Measurements from ENCODE around the gene NUBPL.
A peak's percentile ranks its signal among the peaks of the same experiment; 100 is the strongest.

NUBPL gene

GRCh38 chr14:31727797-31728196 is 166.6 kb downstream of the NUBPL start:
- H4K91ac ChIP-seq (ENCODE audit: low read depth, low read length), result no peak overlapping the region
- H2BK12ac ChIP-seq (ENCODE audit: low read length), result no peak overlapping the region
- H3K4me3 ChIP-seq (ENCODE audit: low read depth, low read length), result no peak overlapping the region
- H3K23ac ChIP-seq (ENCODE audit: low read length), result no peak overlapping the region
- H3K79me1 ChIP-seq (ENCODE audit: low read length), result no peaks in the 10 kb centered on the region
- no peak overlapping the region for H3K9ac ChIP-seq (ENCODE audit: low read length)
- no peak overlapping the region for H3K27ac ChIP-seq (ENCODE audit: low read depth, low read length)
- no peak overlapping the region for H2AFZ ChIP-seq (ENCODE audit: insufficient read depth, low read length, poor library complexity)
- DNase-seq, result no peak
- H2AK5ac ChIP-seq (ENCODE audit: low read length), result no peak overlapping the region
- no peak overlapping the region for H3K14ac ChIP-seq (ENCODE audit: low read length)
- no peaks in the 10 kb centered on the region for H3K27me3 ChIP-seq (ENCODE audit: insufficient read depth, low read length)
- H3K4me2 ChIP-seq (ENCODE audit: low read length), result no peak overlapping the region
- no peak overlapping the region for H3K4ac ChIP-seq (ENCODE audit: low read depth, low read length)
- no peaks in the 10 kb centered on the region for H3K36me3 ChIP-seq (ENCODE audit: control insufficient read depth in 1 of 2, insufficient read depth in 2 of 2, low read length in 2 of 2)
- no peaks in the 10 kb centered on the region for H3K9me3 ChIP-seq (ENCODE audit: insufficient read depth, low read depth, low read length)
- H4K8ac ChIP-seq (ENCODE audit: low read depth, low read length), result no peak overlapping the region
- no peaks in the 10 kb centered on the region for H3K79me2 ChIP-seq (ENCODE audit: control insufficient read depth, insufficient read depth, low read length, poor library complexity)
- H2BK120ac ChIP-seq (ENCODE audit: insufficient read depth, low read length, poor library complexity), result no peak overlapping the region
- no peak overlapping the region for H2BK5ac ChIP-seq (ENCODE audit: low read depth, low read length, poor library complexity)
- H3K4me1 ChIP-seq (ENCODE audit: control insufficient read depth in 1 of 2, insufficient read depth in 2 of 2, low read length in 2 of 2), result no peaks in the 10 kb centered on the region
- no peak overlapping the region for H4K12ac ChIP-seq (ENCODE audit: low read depth, low read length)
- H3K18ac ChIP-seq (ENCODE audit: low read length), result no peak overlapping the region

- no peaks in the 10 kb centered on the region for H3K9me3 ChIP-seq (ENCODE audit: insufficient read depth, low read depth, low read length)
- no peaks in the 10 kb centered on the region for H3K4me1 ChIP-seq (ENCODE audit: control insufficient read depth in 1 of 2, insufficient read depth in 2 of 2, low read length in 2 of 2)
- H2BK120ac ChIP-seq (ENCODE audit: insufficient read depth, low read length, poor library complexity), result no peak overlapping the region
- H3K27me3 ChIP-seq (ENCODE audit: insufficient read depth, low read length), result no peaks in the 10 kb centered on the region
- WGBS (ENCODE audit: extremely low coverage, insufficient coverage, insufficient read length), result no CpG with 5 or more reads among the region's 1 CpG
- no peak overlapping the region for H3K27ac ChIP-seq (ENCODE audit: low read depth, low read length)
- no peak overlapping the region for H4K12ac ChIP-seq (ENCODE audit: low read depth, low read length)
- H3K4me3 ChIP-seq (ENCODE audit: low read depth, low read length), result no peak overlapping the region
- H2BK12ac ChIP-seq (ENCODE audit: low read length), result no peak overlapping the region
- H2AFZ ChIP-seq (ENCODE audit: insufficient read depth, low read length, poor library complexity), result no peak overlapping the region
- no peak overlapping the region for H4K8ac ChIP-seq (ENCODE audit: low read depth, low read length)
- H3K4ac ChIP-seq (ENCODE audit: low read depth, low read length), result no peak overlapping the region
- H3K4me2 ChIP-seq (ENCODE audit: low read length), result no peak overlapping the region
- H3K79me2 ChIP-seq (ENCODE audit: control insufficient read depth, insufficient read depth, low read length, poor library complexity), result no peaks in the 10 kb centered on the region
- no peak overlapping the region for H2AK5ac ChIP-seq (ENCODE audit: low read length)
- no peaks in the 10 kb centered on the region for H3K36me3 ChIP-seq (ENCODE audit: control insufficient read depth in 1 of 2, insufficient read depth in 2 of 2, low read length in 2 of 2)
- H2BK5ac ChIP-seq (ENCODE audit: low read depth, low read length, poor library complexity), result no peak overlapping the region
- H4K91ac ChIP-seq (ENCODE audit: low read depth, low read length), result no peak overlapping the region
- no peaks in the 10 kb centered on the region for H3K79me1 ChIP-seq (ENCODE audit: low read length)
- H3K18ac ChIP-seq (ENCODE audit: low read length), result no peak overlapping the region
- no peak overlapping the region for H3K23ac ChIP-seq (ENCODE audit: low read length)
- H3K9ac ChIP-seq (ENCODE audit: low read length), result no peak overlapping the region
- DNase-seq, result no peak
- no peak overlapping the region for H3K14ac ChIP-seq (ENCODE audit: low read length)
Observed at GRCh38 chr14:31740688-31741087, 179.5 kb downstream of the NUBPL start.

- no peak overlapping the region for H4K91ac ChIP-seq (ENCODE audit: low read depth, low read length)
- H2BK120ac ChIP-seq (ENCODE audit: insufficient read depth, low read length, poor library complexity), result no peak overlapping the region
- no peak overlapping the region for H3K23ac ChIP-seq (ENCODE audit: low read length)
- H4K8ac ChIP-seq (ENCODE audit: low read depth, low read length), result no peak overlapping the region
- no peak overlapping the region for H3K14ac ChIP-seq (ENCODE audit: low read length)
- H2BK12ac ChIP-seq (ENCODE audit: low read length), result no peak overlapping the region
- H3K27me3 ChIP-seq (ENCODE audit: insufficient read depth, low read length), result no peaks in the 10 kb centered on the region
- DNase-seq, result peak in 1 of 2 donors; percentile 6
- no peaks in the 10 kb centered on the region for H3K36me3 ChIP-seq (ENCODE audit: control insufficient read depth in 1 of 2, insufficient read depth in 2 of 2, low read length in 2 of 2)
- H3K4me2 ChIP-seq (ENCODE audit: low read length), result no peak overlapping the region
- no peaks in the 10 kb centered on the region for H3K4me1 ChIP-seq (ENCODE audit: control insufficient read depth in 1 of 2, insufficient read depth in 2 of 2, low read length in 2 of 2)
- no peak overlapping the region for H3K9ac ChIP-seq (ENCODE audit: low read length)
- H4K12ac ChIP-seq (ENCODE audit: low read depth, low read length), result no peak overlapping the region
- no peak overlapping the region for H2AK5ac ChIP-seq (ENCODE audit: low read length)
- H3K79me2 ChIP-seq (ENCODE audit: control insufficient read depth, insufficient read depth, low read length, poor library complexity), result no peaks in the 10 kb centered on the region
- no peak overlapping the region for H3K18ac ChIP-seq (ENCODE audit: low read length)
- no peak overlapping the region for H2BK5ac ChIP-seq (ENCODE audit: low read depth, low read length, poor library complexity)
- no peak overlapping the region for H2AFZ ChIP-seq (ENCODE audit: insufficient read depth, low read length, poor library complexity)
- H3K9me3 ChIP-seq (ENCODE audit: insufficient read depth, low read depth, low read length), result no peaks in the 10 kb centered on the region
- H3K79me1 ChIP-seq (ENCODE audit: low read length), result no peaks in the 10 kb centered on the region
- no peak overlapping the region for H3K4ac ChIP-seq (ENCODE audit: low read depth, low read length)
- WGBS (ENCODE audit: extremely low coverage, insufficient coverage, insufficient read length), result no CpG with 5 or more reads among the region's 6 CpGs
- no peak overlapping the region for H3K27ac ChIP-seq (ENCODE audit: low read depth, low read length)
- no peak overlapping the region for H3K4me3 ChIP-seq (ENCODE audit: low read depth, low read length)
Observed at GRCh38 chr14:31745741-31746140, 184.5 kb downstream of the NUBPL start.

- no peak for DNase-seq
- H4K91ac ChIP-seq (ENCODE audit: low read depth, low read length), result no peak overlapping the region
Observed at GRCh38 chr14:31746326-31746725, 185.1 kb downstream of the NUBPL start.

More at GRCh38 chr14:31746326-31746725, 185.1 kb downstream of the NUBPL start:
- no peaks in the 10 kb centered on the region for H3K9me3 ChIP-seq (ENCODE audit: insufficient read depth, low read depth, low read length)
- H3K4me3 ChIP-seq (ENCODE audit: low read depth, low read length), result no peak overlapping the region
- H2AFZ ChIP-seq (ENCODE audit: insufficient read depth, low read length, poor library complexity), result no peak overlapping the region
- H3K14ac ChIP-seq (ENCODE audit: low read length), result no peak overlapping the region
- no peak overlapping the region for H3K4ac ChIP-seq (ENCODE audit: low read depth, low read length)
- no peaks in the 10 kb centered on the region for H3K4me1 ChIP-seq (ENCODE audit: control insufficient read depth in 1 of 2, insufficient read depth in 2 of 2, low read length in 2 of 2)
- H2BK12ac ChIP-seq (ENCODE audit: low read length), result no peak overlapping the region
- H2BK120ac ChIP-seq (ENCODE audit: insufficient read depth, low read length, poor library complexity), result no peak overlapping the region
- H3K4me2 ChIP-seq (ENCODE audit: low read length), result no peak overlapping the region
- no peaks in the 10 kb centered on the region for H3K36me3 ChIP-seq (ENCODE audit: control insufficient read depth in 1 of 2, insufficient read depth in 2 of 2, low read length in 2 of 2)
- H3K18ac ChIP-seq (ENCODE audit: low read length), result no peak overlapping the region
- H2AK5ac ChIP-seq (ENCODE audit: low read length), result no peak overlapping the region
- no CpG with 5 or more reads among the region's 2 CpGs for WGBS (ENCODE audit: extremely low coverage, insufficient coverage, insufficient read length)
- no peak overlapping the region for H3K27ac ChIP-seq (ENCODE audit: low read depth, low read length)
- no peaks in the 10 kb centered on the region for H3K79me1 ChIP-seq (ENCODE audit: low read length)
- H3K23ac ChIP-seq (ENCODE audit: low read length), result no peak overlapping the region
- no peak overlapping the region for H2BK5ac ChIP-seq (ENCODE audit: low read depth, low read length, poor library complexity)
- no peak overlapping the region for H4K12ac ChIP-seq (ENCODE audit: low read depth, low read length)
- no peaks in the 10 kb centered on the region for H3K79me2 ChIP-seq (ENCODE audit: control insufficient read depth, insufficient read depth, low read length, poor library complexity)
- H4K8ac ChIP-seq (ENCODE audit: low read depth, low read length), result no peak overlapping the region
- H3K27me3 ChIP-seq (ENCODE audit: insufficient read depth, low read length), result no peaks in the 10 kb centered on the region
- no peak overlapping the region for H3K9ac ChIP-seq (ENCODE audit: low read length)
